NOMO-1 treated with DMSO at 0.1 percent for 48 hours (cell line): ENCODE measurements around the gene HLA-DOB.
A peak's percentile ranks its signal among the peaks of the same experiment; 100 is the strongest.

ENCODE experiments used
- DNase-seq: peaks from one replicate; lab custom pipeline; 2025; ENCODE audit not compliant: unreplicated experiment; lab: John Stamatoyannopoulos, UW

Gene HLA-DOB

GRCh38 chr6:32843979-32844838 is 27.4 kb upstream of the HLA-DOB start, which contains the start of gene PSMB8:
Gene PSMB8, minus strand, starts transcription at chr6:32844047. Its CDS starts 51 bp downstream, at chr6:32843996.
- peak; percentile 97 for DNase-seq

DNA sequence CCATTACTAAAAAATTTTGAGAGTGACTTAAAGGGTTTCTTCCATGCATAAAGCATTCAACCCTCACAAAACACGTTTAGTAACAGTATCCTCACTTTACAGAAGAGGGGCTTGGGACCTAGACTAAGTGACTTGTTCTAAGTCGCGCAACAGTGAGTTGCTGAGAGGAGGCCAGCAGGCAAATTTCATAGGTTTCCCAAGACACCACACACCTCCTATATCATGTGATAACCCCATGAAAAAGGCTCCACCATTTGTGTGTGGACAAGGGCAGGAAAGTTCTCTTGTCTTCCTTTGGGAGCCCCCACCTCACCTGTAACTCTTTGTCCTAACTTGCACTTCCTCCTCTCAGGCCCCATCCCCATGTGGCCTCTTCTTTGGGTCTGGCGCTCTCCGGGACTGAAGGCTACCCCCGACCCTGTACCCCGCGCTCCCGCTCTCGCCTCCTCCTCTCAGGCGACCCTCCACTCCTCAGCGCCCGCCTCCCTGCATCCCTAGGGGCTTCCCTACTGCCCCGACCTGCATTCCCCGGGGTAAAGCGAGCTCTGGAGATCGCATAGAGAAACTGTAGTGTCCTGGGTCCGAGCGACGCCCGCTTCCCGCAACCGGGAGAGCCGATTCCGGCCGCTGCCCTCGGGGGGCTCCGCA is 26.7 kb upstream of the HLA-DOB start:
- peak; percentile 25 for DNase-seq

DNA sequence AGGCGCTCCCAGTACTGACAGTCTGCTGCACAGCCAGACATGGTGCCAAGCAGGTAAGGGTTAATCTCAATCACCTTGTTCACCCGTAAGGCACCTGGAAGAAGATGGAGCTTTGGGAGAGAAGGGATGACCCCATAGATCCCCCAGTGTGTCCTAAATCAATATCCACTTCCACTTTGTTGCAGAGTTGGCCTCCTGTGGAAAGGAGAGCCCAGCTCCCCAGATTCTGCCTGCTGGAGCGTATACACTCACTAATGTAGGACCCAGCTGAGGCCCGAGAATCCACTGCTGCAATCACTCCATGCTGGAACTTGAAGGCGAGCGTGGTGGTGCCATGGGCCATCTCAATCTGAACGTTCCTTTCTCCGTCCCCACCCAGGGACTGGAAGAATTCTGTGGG is 25.9 kb upstream of the HLA-DOB start:
- DNase-seq = no peak

DNA sequence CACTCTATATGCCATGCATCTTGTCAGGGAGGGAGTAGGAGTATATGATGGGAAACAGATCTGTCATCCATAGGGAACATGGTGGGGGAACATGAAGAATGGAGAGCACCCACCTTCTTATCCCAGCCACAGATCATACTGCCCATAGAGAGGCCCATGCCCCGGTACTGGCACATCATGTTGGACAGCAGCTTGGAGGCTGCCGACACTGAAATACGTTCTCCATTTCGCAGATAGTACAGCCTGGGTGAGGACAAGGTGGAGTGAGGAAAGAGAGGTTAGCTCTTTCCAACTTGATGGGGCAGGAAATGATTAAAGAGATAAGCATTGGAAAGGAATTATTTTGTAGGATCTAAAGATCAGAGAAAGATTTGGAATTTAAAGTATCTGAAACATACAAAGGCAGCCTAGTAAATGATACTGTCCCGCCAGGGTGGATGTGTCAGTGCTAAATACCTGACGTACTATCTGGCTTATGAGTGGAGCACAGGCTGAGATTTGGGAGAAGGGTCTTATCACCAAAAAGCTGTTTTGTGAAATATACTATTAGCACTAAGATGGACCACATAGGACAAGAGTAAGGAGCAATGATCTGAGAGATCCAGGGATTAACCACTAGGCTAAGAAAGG is 25.3 kb upstream of the HLA-DOB start:
- no peak for DNase-seq

GRCh38 chr6:32840604-32841246 is 23.9 kb upstream of the HLA-DOB start:
- no peak for DNase-seq

DNA sequence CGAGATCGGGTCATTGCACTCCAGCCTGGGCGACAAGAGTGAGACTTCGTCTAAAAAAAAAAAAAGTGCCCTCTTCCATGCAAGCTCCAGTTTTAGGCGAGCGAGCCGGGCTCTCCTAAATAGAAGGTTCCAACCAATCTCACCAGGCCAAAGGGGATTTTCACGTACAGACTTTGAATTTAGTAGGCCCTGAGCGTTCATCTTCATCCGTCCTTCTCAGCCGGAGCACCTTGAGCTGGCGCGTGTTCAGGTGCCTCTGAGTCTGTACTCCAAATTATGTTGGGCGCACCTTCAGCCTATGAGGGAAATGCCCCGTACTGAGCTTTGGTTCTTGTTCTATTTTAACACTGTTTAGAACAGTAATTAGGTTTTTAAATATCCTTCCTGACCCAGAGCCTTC is 22.6 kb upstream of the HLA-DOB start:
- DNase-seq = no peak

DNA sequence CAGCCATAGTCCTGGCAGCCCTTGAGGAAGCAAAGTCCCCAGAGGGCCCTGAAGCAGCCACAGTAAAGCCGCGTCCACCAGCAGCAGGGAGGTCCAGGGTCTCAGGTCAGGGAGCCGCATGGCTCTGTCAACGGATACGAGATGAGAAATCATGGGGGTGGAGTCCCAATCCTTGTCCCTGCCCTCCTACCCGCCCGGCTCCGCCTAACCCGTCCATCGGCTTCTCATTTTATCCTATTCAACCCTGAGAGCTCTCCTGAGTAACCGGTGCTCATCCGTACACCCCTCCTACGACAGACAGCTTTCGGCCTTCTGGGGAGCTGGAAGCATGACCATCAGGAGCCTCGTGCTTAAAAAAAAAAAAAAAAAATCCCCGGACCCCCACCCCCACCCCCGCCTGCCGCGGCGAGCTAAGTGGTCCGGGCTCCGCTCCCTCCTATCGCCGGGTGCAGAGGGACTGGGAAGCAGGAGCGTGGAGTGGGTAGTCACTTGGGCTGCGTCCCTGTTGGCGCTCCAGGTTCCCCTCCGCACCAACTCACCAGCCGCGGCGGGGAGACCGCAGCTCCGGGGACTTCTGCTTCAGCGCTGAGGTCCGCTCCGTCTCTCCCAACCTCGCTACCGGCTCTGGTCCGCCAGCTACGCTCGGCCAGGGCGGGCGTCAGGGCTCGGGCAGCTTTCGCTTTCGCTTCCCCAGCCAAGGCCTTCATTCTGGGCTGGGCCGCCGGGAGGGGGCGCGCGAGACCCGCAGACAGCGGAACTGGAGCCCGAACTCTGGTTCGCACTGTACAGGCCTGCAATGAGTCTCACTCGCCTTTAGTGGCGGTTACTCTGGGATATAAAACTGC is 21.5 kb upstream of the HLA-DOB start, which contains the start of gene TAP2:
Gene TAP2, minus strand, starts transcription at position 626 of the 845 bp plus-strand sequence. Its CDS starts 506 bp downstream, at position 120.
- DNase-seq = peak; percentile 93

- no peak for DNase-seq
Measured at GRCh38 chr6:32837651-32838113, 20.9 kb upstream of the HLA-DOB start.

DNA sequence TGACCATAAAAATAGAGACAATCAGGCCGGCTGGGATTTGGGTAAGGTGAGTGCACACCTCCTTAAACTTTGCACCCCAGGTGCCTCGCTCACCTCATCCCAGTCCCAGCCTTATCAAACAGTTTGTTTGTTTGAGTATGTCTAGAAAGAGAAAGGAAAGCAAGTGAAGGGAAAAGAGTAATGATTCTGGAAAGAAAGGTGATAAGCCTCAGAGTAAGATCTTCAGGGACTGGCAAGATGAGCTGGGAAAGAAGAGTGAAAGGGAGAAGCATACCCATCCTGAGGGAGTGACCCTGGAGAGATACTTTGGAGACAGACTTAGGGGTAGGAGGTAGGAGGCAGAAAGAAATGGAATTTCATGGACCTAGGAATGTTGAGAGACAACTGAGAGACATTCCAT is 20.1 kb upstream of the HLA-DOB start:
- DNase-seq = no peak

- no peak for DNase-seq
Measured at GRCh38 chr6:32835167-32835893, 18.5 kb upstream of the HLA-DOB start.

GRCh38 chr6:32833664-32834063 is 16.9 kb upstream of the HLA-DOB start:
- DNase-seq = no peak

GRCh38 chr6:32832535-32832934 is 15.7 kb upstream of the HLA-DOB start:
- DNase-seq = no peak

DNA sequence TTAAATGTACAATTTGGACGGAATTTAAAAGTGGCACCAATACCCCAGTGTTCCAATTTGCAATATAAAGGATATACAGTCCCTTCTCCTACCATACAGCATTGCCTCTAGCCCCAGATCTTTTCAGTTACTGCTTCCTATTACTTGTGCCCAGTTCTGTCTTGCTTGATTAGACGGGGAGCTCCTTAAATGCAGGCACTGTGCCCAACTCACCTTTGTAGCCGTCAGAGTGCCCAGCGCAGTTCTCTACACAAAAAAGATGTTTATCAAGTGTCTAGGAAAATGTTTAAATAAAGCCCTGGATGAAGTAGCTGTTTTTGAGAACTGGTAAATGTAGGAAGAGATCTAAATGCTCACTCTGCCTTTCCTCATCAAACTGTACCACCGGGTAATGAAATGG is 14.1 kb upstream of the HLA-DOB start:
- no peak for DNase-seq

DNA sequence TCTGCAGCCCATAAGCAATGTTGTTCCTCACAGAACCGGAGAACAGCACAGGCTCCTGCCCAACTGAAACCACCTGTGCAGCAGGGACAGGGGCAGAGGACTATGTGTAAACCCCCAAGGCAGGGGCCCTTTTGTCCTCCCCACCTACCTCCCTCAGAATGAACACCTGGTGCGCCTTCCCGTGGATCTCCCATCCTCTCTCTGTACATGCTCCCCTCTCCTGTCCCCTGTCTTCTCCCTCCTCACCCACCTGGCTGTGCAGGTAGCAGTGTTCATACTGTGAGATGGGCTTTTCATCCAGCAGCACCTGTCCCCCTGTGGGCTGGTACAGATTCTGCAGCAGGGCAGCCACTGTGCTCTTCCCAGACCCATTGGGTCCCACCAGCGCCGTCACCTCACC is 13.2 kb upstream of the HLA-DOB start:
- no peak for DNase-seq

DNA sequence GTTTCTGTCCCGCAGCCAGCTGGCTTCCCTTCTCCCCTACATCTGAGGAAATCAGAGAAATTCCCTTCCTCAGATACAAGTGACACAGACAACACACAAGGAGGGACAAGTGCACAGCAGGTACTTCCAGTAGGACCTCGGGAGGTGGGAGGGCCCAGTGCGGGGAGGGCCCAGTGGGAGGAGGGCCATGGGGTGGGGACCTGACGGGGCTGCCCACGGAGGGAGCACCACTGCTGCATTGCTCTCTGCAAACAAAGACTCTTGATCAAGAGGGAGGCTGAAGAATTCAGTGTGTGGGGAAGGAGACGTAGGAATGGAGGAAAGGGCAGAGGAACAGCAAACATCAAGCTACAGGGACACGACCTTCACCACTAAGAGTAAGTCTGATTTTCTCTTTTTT is 12.7 kb upstream of the HLA-DOB start:
- no peak for DNase-seq

DNA sequence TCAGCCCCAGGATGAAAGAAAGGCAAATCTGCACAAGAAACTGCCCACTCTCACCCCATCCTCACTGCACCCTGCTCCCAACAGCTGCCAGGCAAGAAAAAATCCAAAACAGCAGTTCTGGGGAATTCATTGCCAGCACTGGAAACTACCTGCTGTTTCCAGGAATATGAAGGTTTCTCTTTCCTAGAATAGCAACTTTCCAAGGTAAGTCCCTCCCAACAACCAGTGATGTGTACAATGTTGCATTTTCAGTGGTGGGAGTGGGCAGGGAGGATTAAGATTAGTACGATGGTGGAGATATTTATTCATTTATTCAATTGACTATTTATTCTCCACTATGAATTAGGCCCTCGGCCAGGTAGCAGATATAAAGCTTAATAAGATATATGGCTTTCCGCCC is 10.2 kb upstream of the HLA-DOB start:
- DNase-seq = no peak

GRCh38 chr6:32825966-32826365 is 9.2 kb upstream of the HLA-DOB start:
- DNase-seq = no peak

- peak; percentile 3 for DNase-seq
Measured at GRCh38 chr6:32819729-32820128, 2.9 kb upstream of the HLA-DOB start.

DNA sequence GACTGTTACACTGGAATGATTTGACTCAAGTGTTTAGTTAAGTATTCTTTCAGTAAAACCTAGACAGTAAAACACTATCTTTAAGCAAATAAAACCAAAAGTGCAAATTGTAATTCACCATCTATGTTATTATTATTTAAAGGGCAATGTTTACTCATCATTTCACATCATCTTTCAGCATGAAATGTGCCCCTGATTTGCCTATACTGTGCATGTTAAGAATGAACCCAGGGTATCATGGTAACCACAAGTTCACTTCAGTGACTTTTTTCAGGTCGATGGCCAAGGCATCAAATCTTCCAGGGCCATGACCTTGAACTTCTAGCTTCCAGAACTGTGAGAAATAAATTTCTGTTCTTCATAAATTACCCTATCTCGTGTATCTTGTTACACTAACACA is 2.1 kb upstream of the HLA-DOB start:
- DNase-seq = no peak

GRCh38 chr6:32815996-32816395 is 806 bp downstream of the HLA-DOB start:
- DNase-seq = peak; percentile 79
